HG02759 (cell line): Measurements from ENCODE around the gene RHOG.
"Not testable (repeated sequence)": the region's sequence is repeated elsewhere in the genome, so short reads cannot be mapped to it uniquely, and the experiment has no call there.

Source experiments
- ATAC-seq: cut with Tn5 transposase; IDR thresholded peaks from one replicate; pipeline ENCODE4 v1.9.1; 2021; ENCODE audit warnings: mild to moderate bottlenecking, moderate library complexity; ENCODE audit not compliant: unreplicated experiment

The RHOG gene

GRCh38 chr11:3810951-3811350 is 29.8 kb downstream of the RHOG start:
- no peak for ATAC-seq

- ATAC-seq: no peak
Observed at GRCh38 chr11:3810446-3810845, 30.3 kb downstream of the RHOG start.

- ATAC-seq: no peak
Observed at GRCh38 chr11:3809624-3809928, 31.2 kb downstream of the RHOG start.

- ATAC-seq: peak; percentile 67
Observed at GRCh38 chr11:3808861-3809623, 31.7 kb downstream of the RHOG start.

- peak; percentile 73 for ATAC-seq
Observed at GRCh38 chr11:3807909-3808860, 32.6 kb downstream of the RHOG start, which contains the start of gene PGAP2. TSS of gene PGAP2 (plus strand) at chr11:3808560. CDS start at chr11:3811260, 2,700 bp downstream.

- ATAC-seq: no peak
Observed at GRCh38 chr11:3803726-3804495, 36.8 kb downstream of the RHOG start.

- ATAC-seq: no peak
Observed at GRCh38 chr11:3802011-3802790, 38.6 kb downstream of the RHOG start.

- ATAC-seq: no peak
Observed at GRCh38 chr11:3799873-3800272, 40.9 kb downstream of the RHOG start.

GRCh38 chr11:3799143-3799542 is 41.6 kb downstream of the RHOG start:
- no peak for ATAC-seq

GRCh38 chr11:3797329-3798090 is 43.2 kb downstream of the RHOG start, which contains the start of gene NUP98:
TSS of gene NUP98 (minus strand) at chr11:3797554. CDS start at chr11:3782117, 15,437 bp downstream.
- ATAC-seq: peak; percentile 91

- peak; percentile 37 for ATAC-seq
Observed at GRCh38 chr11:3796801-3797328, 43.9 kb downstream of the RHOG start.

GRCh38 chr11:3796346-3796745 is 44.4 kb downstream of the RHOG start:
- ATAC-seq: no peak

- ATAC-seq: no peak
Observed at GRCh38 chr11:3796002-3796311, 44.8 kb downstream of the RHOG start.

- ATAC-seq: no peak
Observed at GRCh38 chr11:3795131-3796001, 45.4 kb downstream of the RHOG start.

- not testable (repeated sequence) for ATAC-seq
Observed at GRCh38 chr11:3794387-3794786, 46.4 kb downstream of the RHOG start.

GRCh38 chr11:3786781-3787428 is 53.9 kb downstream of the RHOG start:
- no peak for ATAC-seq

- ATAC-seq: no peak
Observed at GRCh38 chr11:3783611-3784010, 57.1 kb downstream of the RHOG start.

GRCh38 chr11:3782963-3783362 is 57.8 kb downstream of the RHOG start:
- no peak for ATAC-seq
